Neutrophil (primary cell): ENCODE results near the gene LRRC15.

Experiments
- H3K27ac ChIP-seq: fragments of 200-600 bp; sonication (generic); 2 replicates; pipeline ENCODE4 v1.5.1; 2016; ENCODE audit warnings: mild to moderate bottlenecking, moderate library complexity
- H3K27me3 ChIP-seq: fragments of 200-600 bp; sonication (generic); 2 replicates; pipeline ENCODE4 v1.6.0; 2016; ENCODE audit warnings: mild to moderate bottlenecking
- H3K36me3 ChIP-seq: fragments of 200-600 bp; sonication (generic); 2 replicates; pipeline ENCODE4 v1.5.1; 2017
- H3K4me1 ChIP-seq, 2 experiments: fragments of 200-600 bp in 1 of 2; sonication (generic) in 1 of 2; 1 replicate in 1 of 2; 2 replicates in 1 of 2; pipeline versions ENCODE4 v1.5.1 to v1.6.1; 2013 to 2016; ENCODE audit warnings: low read depth in 1 of 2, low read length in 1 of 2, mild to moderate bottlenecking in 1 of 2, moderate library complexity in 1 of 2; ENCODE audit not compliant: control insufficient read depth in 1 of 2, insufficient read depth in 1 of 2
- H3K4me3 ChIP-seq, 2 experiments: fragments of 200-600 bp in 1 of 2; sonication (generic) in 1 of 2; 1 replicate in 1 of 2; 2 replicates in 1 of 2; pipeline ENCODE4 v1.5.1; 2013 to 2016; ENCODE audit warnings: low read depth in 1 of 2, low read length in 1 of 2, mild to moderate bottlenecking in 1 of 2, moderate library complexity in 1 of 2
- H3K9me3 ChIP-seq: fragments of 200-600 bp; sonication (generic); 2 replicates; pipeline ENCODE4 v1.5.1; 2016
- CTCF ChIP-seq: fragments of 200-600 bp; sonication (generic); IDR thresholded peaks from 2 replicates; pipeline ENCODE4 v1.5.1; 2016; ENCODE audit warnings: antibody characterized with exemption

LRRC15 gene

GRCh38 chr3:194364314-194364651, 5.3 kb downstream of the LRRC15 start:
- Histone ChIP-seq H3K27ac (no peak overlapping the region), H3K4me1 (no peaks in the 10 kb centered on the region), H3K9me3 (no peaks in the 10 kb centered on the region), H3K36me3 (no peaks in the 10 kb centered on the region), H3K4me3 (no peak overlapping the region), H3K27me3 (peaks cover 18% of the 10 kb centered on the region)
- TF ChIP-seq CTCF, result no peak

- no peaks in the 10 kb centered on the region for H3K4me1 ChIP-seq
- H3K36me3 ChIP-seq, result no peaks in the 10 kb centered on the region
- H3K9me3 ChIP-seq, result no peaks in the 10 kb centered on the region
- no peak overlapping the region for H3K27ac ChIP-seq
- peaks cover 9% of the 10 kb centered on the region for H3K27me3 ChIP-seq
- TF ChIP-seq CTCF, result no peak
- no peak overlapping the region for H3K4me3 ChIP-seq
Observed at GRCh38 chr3:194360568-194360967, 9.0 kb downstream of the LRRC15 start.

- no peaks in the 10 kb centered on the region for H3K4me1 ChIP-seq
- H3K9me3 ChIP-seq, result no peaks in the 10 kb centered on the region
- no peaks in the 10 kb centered on the region for H3K36me3 ChIP-seq
- H3K27ac ChIP-seq, result no peak overlapping the region
- H3K4me3 ChIP-seq, result no peak overlapping the region
- H3K27me3 ChIP-seq, result peaks cover 9% of the 10 kb centered on the region
- TF ChIP-seq CTCF, result no peak
Observed at GRCh38 chr3:194357681-194358080, 11.9 kb downstream of the LRRC15 start.

- Histone ChIP-seq H3K27me3 (peaks cover 9% of the 10 kb centered on the region), H3K9me3 (no peaks in the 10 kb centered on the region), H3K4me3 (no peak overlapping the region), H3K36me3 (no peaks in the 10 kb centered on the region), H3K4me1 (no peaks in the 10 kb centered on the region), H3K27ac (no peak overlapping the region)
- TF ChIP-seq CTCF, result no peak
Observed at GRCh38 chr3:194355379-194355778, 14.2 kb downstream of the LRRC15 start.

- H3K36me3 ChIP-seq, result no peaks in the 10 kb centered on the region
- peaks cover 9% of the 10 kb centered on the region for H3K27me3 ChIP-seq
- no peaks in the 10 kb centered on the region for H3K9me3 ChIP-seq
- no peaks in the 10 kb centered on the region for H3K4me1 ChIP-seq
- no peak for TF ChIP-seq CTCF
- H3K27ac ChIP-seq, result no peak overlapping the region
- no peak overlapping the region for H3K4me3 ChIP-seq
Observed at GRCh38 chr3:194354315-194354714, 15.2 kb downstream of the LRRC15 start.

GRCh38 chr3:194352667-194353246, 16.8 kb downstream of the LRRC15 start:
- H3K9me3 ChIP-seq, result no peaks in the 10 kb centered on the region
- no peak overlapping the region for H3K4me3 ChIP-seq
- H3K27ac ChIP-seq, result no peak overlapping the region
- H3K36me3 ChIP-seq, result no peaks in the 10 kb centered on the region
- no peaks in the 10 kb centered on the region for H3K27me3 ChIP-seq
- TF ChIP-seq CTCF, result no peak
- H3K4me1 ChIP-seq, result no peaks in the 10 kb centered on the region
